RKO (cell line): ENCODE measurements around the gene SLC6A4.

Source experiments
- DNase-seq: peaks from one replicate; pipeline ENCODE4 v3.0.0-alpha.2; 2016; ENCODE audit warnings: low spot score

Gene SLC6A4

GRCh38 chr17:30235386-30236296, at the start of gene SLC6A4:
SLC6A4 (minus strand) TSS chr17:30235697; CDS start chr17:30221958, 13,739 bp downstream.
- DNase-seq: no peak

GRCh38 chr17:30279156-30279555, 43.7 kb upstream of the SLC6A4 start:
- no peak for DNase-seq

- peak; percentile 57 for DNase-seq
These were observed 42.5 kb upstream of the SLC6A4 start for GRCh38 chr17:30278032-30278431.

GRCh38 chr17:30275911-30276310, 40.4 kb upstream of the SLC6A4 start:
- no peak for DNase-seq

GRCh38 chr17:30274887-30275286, 39.4 kb upstream of the SLC6A4 start:
- DNase-seq: no peak

- no peak for DNase-seq
These were observed 37.9 kb upstream of the SLC6A4 start for GRCh38 chr17:30273373-30273772.

GRCh38 chr17:30271102-30271501, 35.6 kb upstream of the SLC6A4 start:
- peak; percentile 58 for DNase-seq

- DNase-seq: peak; percentile 38
These were observed 32.1 kb upstream of the SLC6A4 start for GRCh38 chr17:30267625-30268024.

GRCh38 chr17:30263552-30264333, 28.2 kb upstream of the SLC6A4 start:
- no peak for DNase-seq

- no peak for DNase-seq
These were observed 21.4 kb upstream of the SLC6A4 start for GRCh38 chr17:30256756-30257506.

- DNase-seq: no peak
These were observed 18.7 kb upstream of the SLC6A4 start for GRCh38 chr17:30254150-30254549.

GRCh38 chr17:30253312-30253711, 17.8 kb upstream of the SLC6A4 start:
- DNase-seq: no peak

GRCh38 chr17:30251931-30252330, 16.4 kb upstream of the SLC6A4 start:
- no peak for DNase-seq

- DNase-seq: no peak
These were observed 14.0 kb upstream of the SLC6A4 start for GRCh38 chr17:30249460-30249859.

- DNase-seq: no peak
These were observed 13.3 kb upstream of the SLC6A4 start for GRCh38 chr17:30248786-30249185.

GRCh38 chr17:30246460-30246859, 11.0 kb upstream of the SLC6A4 start:
- DNase-seq: no peak

- DNase-seq: peak; percentile 82
These were observed 9.4 kb upstream of the SLC6A4 start for GRCh38 chr17:30244853-30245385.

- DNase-seq: no peak
These were observed 8.1 kb upstream of the SLC6A4 start for GRCh38 chr17:30243568-30243967.

GRCh38 chr17:30243002-30243401, 7.5 kb upstream of the SLC6A4 start:
- DNase-seq: no peak

GRCh38 chr17:30241051-30241450, 5.6 kb upstream of the SLC6A4 start:
- DNase-seq: no peak

GRCh38 chr17:30240177-30240576, 4.7 kb upstream of the SLC6A4 start:
- DNase-seq: no peak

GRCh38 chr17:30239089-30239462, 3.6 kb upstream of the SLC6A4 start:
- no peak for DNase-seq
